Karpas-422 (cell line): Measurements from ENCODE around the gene MEX3C. TPM values are rescaled to one million over a fixed set of nuclear protein-coding genes. Genes with fewer than 3 reads are reported as not detected.

ENCODE experiments used
- DNase-seq: peaks from one replicate; pipeline ENCODE4 v3.0.0-alpha.2; 2015
- H2AFZ ChIP-seq: fragments of 200-600 bp; sonication (generic); 2 replicates; pipeline ENCODE4 v1.6.1; 2014; ENCODE audit warnings: antibody characterized with exemption, low read length, mixed read lengths
- H3K27ac ChIP-seq: fragments of 200-600 bp; sonication (generic); 2 replicates; pipeline ENCODE4 v1.5.1; 2014; ENCODE audit warnings: mild to moderate bottlenecking, low read length, moderate library complexity
- H3K27me3 ChIP-seq: fragments of 200-600 bp; sonication (generic); 2 replicates; pipeline ENCODE4 v1.6.1; 2014; ENCODE audit warnings: low read length, mixed read lengths
- H3K36me3 ChIP-seq: fragments of 200-600 bp; sonication (generic); 2 replicates; pipeline ENCODE4 v1.6.1; 2014; ENCODE audit warnings: low read length, mixed read lengths; ENCODE audit not compliant: insufficient read depth
- H3K4me1 ChIP-seq: fragments of 200-600 bp; sonication (generic); 2 replicates; pipeline ENCODE4 v1.6.1; 2014; ENCODE audit warnings: mild to moderate bottlenecking, low read length, mixed read lengths
- H3K4me2 ChIP-seq: fragments of 200-600 bp; sonication (generic); 2 replicates; pipeline ENCODE4 v1.6.1; 2014; ENCODE audit warnings: low read length, low read depth, mild to moderate bottlenecking; ENCODE audit not compliant: poor library complexity, severe bottlenecking
- H3K4me3 ChIP-seq: fragments of 200-600 bp; sonication (generic); 2 replicates; pipeline ENCODE4 v1.5.1; 2014; ENCODE audit warnings: mild to moderate bottlenecking, antibody characterized with exemption, low read length, mixed read lengths
- H3K79me2 ChIP-seq: fragments of 200-600 bp; sonication (generic); 2 replicates; pipeline ENCODE4 v1.6.1; 2014; ENCODE audit warnings: mild to moderate bottlenecking, low read length, mixed read lengths
- H3K9ac ChIP-seq: fragments of 200-600 bp; sonication (generic); 2 replicates; pipeline ENCODE4 v1.6.0; 2014; ENCODE audit warnings: low read length
- H3K9me2 ChIP-seq: fragments of 200-600 bp; sonication (generic), shearing (Covaris generic); replicated peaks from 2 replicates; pipeline ENCODE4 v1.6.0; 2014; ENCODE audit warnings: mild to moderate bottlenecking, low read length, moderate library complexity; ENCODE audit not compliant: insufficient read depth
- H3K9me3 ChIP-seq: fragments of 300-700, 200-600 bp; sonication (generic); 2 replicates; pipeline ENCODE4 v1.6.1; 2014; ENCODE audit warnings: low read length, mixed read lengths
- H4K20me1 ChIP-seq: fragments of 200-600 bp; sonication (generic); 2 replicates; pipeline ENCODE4 v1.6.1; 2014; ENCODE audit warnings: mild to moderate bottlenecking, antibody characterized with exemption, low read length, low read depth; ENCODE audit not compliant: insufficient read depth
- total RNA-seq: library from RNA; depleted of rRNA; stranded (reverse); fragments of >200 nt; shearing (Covaris generic); gene quantifications from 2 replicates; pipeline ENCODE4 v1.2.3, GENCODE V29; 2014; ENCODE audit warnings: low replicate concordance

MEX3C gene
- total RNA-seq, 1 experiment from 2014 or later, result 43.7 TPM

GRCh38 chr18:51195086-51195450 lies 2.4 kb downstream of the MEX3C start:
- Histone ChIP-seq H3K4me3 (peak overlapping the region; percentile 90), H3K9ac (peak overlapping the region; percentile 91), H3K4me1 (peaks cover 61% of the 10 kb centered on the region), H3K4me2 (peak overlapping the region; percentile 57), H3K9me3 (no peaks in the 10 kb centered on the region), H4K20me1 (peaks cover 16% of the 10 kb centered on the region), H3K27ac (no peak overlapping the region; the same call in 1 of the 2 replicates), H3K36me3 (no peaks in the 10 kb centered on the region), H3K9me2 (no peaks in the 10 kb centered on the region), H3K79me2 (peaks cover 67% of the 10 kb centered on the region), H3K27me3 (no peaks in the 10 kb centered on the region; the same call in 1 of the 2 replicates), H2AFZ (no peak overlapping the region)
- DNase-seq, result no peak

GRCh38 chr18:51194604-51195003 lies 2.9 kb downstream of the MEX3C start:
- Histone ChIP-seq H3K9me2 (no peaks in the 10 kb centered on the region), H3K27me3 (no peaks in the 10 kb centered on the region), H3K79me2 (peaks cover 70% of the 10 kb centered on the region), H3K36me3 (no peaks in the 10 kb centered on the region), H3K4me1 (peaks cover 64% of the 10 kb centered on the region), H4K20me1 (peaks cover 16% of the 10 kb centered on the region), H3K9ac (peak overlapping the region; percentile 91), H3K9me3 (no peaks in the 10 kb centered on the region), H3K4me2 (peak overlapping the region; percentile 57), H3K4me3 (peak overlapping the region; percentile 90), H2AFZ (no peak overlapping the region), H3K27ac (no peak overlapping the region)
- DNase-seq, result peak; percentile 39

GRCh38 chr18:51193621-51194287 lies 3.7 kb downstream of the MEX3C start:
- no peaks in the 10 kb centered on the region for H3K27me3 ChIP-seq
- H2AFZ ChIP-seq, result no peak overlapping the region
- peaks cover 16% of the 10 kb centered on the region for H4K20me1 ChIP-seq
- no peaks in the 10 kb centered on the region for H3K9me2 ChIP-seq
- no peaks in the 10 kb centered on the region for H3K9me3 ChIP-seq
- no peaks in the 10 kb centered on the region for H3K36me3 ChIP-seq
- H3K79me2 ChIP-seq, result peaks cover 78% of the 10 kb centered on the region
- DNase-seq, result no peak
- H3K4me1 ChIP-seq, result peaks cover 64% of the 10 kb centered on the region
- peak overlapping the region; percentile 57 for H3K4me2 ChIP-seq
- no peak overlapping the region for H3K9ac ChIP-seq
- no peak overlapping the region for H3K27ac ChIP-seq
- no peak overlapping the region for H3K4me3 ChIP-seq

- Histone ChIP-seq H3K27ac (no peak overlapping the region), H3K9me2 (no peaks in the 10 kb centered on the region), H3K79me2 (peaks cover 89% of the 10 kb centered on the region), H3K4me3 (no peak overlapping the region), H3K9ac (peak overlapping the region; percentile 28; the same call in 1 of the 2 replicates), H3K27me3 (no peaks in the 10 kb centered on the region), H3K36me3 (no peaks in the 10 kb centered on the region), H3K4me1 (peaks cover 58% of the 10 kb centered on the region), H3K9me3 (no peaks in the 10 kb centered on the region), H2AFZ (no peak overlapping the region), H4K20me1 (peaks cover 16% of the 10 kb centered on the region), H3K4me2 (peak overlapping the region; percentile 50)
- no peak for DNase-seq
Observed at GRCh38 chr18:51192696-51193095, 4.8 kb downstream of the MEX3C start.

GRCh38 chr18:51192026-51192425 lies 5.5 kb downstream of the MEX3C start:
- H3K36me3 ChIP-seq, result no peaks in the 10 kb centered on the region
- H3K9me2 ChIP-seq, result no peaks in the 10 kb centered on the region
- no peak overlapping the region for H2AFZ ChIP-seq
- H3K27ac ChIP-seq, result 0 out of 2 replicates have a peak overlapping the region, but pooled peaks have one; percentile 7
- peaks cover 58% of the 10 kb centered on the region for H3K4me1 ChIP-seq
- H3K4me2 ChIP-seq, result peak overlapping the region; percentile 50
- H4K20me1 ChIP-seq, result peaks cover 16% of the 10 kb centered on the region
- H3K4me3 ChIP-seq, result no peak overlapping the region
- peaks cover 96% of the 10 kb centered on the region for H3K79me2 ChIP-seq
- no peak for DNase-seq
- H3K9me3 ChIP-seq, result no peaks in the 10 kb centered on the region
- no peak overlapping the region for H3K9ac ChIP-seq
- no peaks in the 10 kb centered on the region for H3K27me3 ChIP-seq

GRCh38 chr18:51191128-51191717 lies 6.3 kb downstream of the MEX3C start:
- Histone ChIP-seq H3K36me3 (no peaks in the 10 kb centered on the region), H3K9me3 (no peaks in the 10 kb centered on the region), H3K4me1 (peaks cover 58% of the 10 kb centered on the region), H3K27ac (peak overlapping the region; percentile 7; the same call in 1 of the 2 replicates), H3K79me2 (peaks cover 98% of the 10 kb centered on the region), H3K9ac (no peak overlapping the region), H2AFZ (no peak overlapping the region), H3K4me2 (peak overlapping the region; percentile 50), H4K20me1 (peaks cover 24% of the 10 kb centered on the region), H3K27me3 (no peaks in the 10 kb centered on the region), H3K9me2 (no peaks in the 10 kb centered on the region), H3K4me3 (no peak overlapping the region)
- DNase-seq, result peak; percentile 52

GRCh38 chr18:51190000-51190399 lies 7.5 kb downstream of the MEX3C start:
- Histone ChIP-seq H2AFZ (no peak overlapping the region), H4K20me1 (peaks cover 23% of the 10 kb centered on the region), H3K9ac (no peak overlapping the region), H3K27me3 (no peaks in the 10 kb centered on the region), H3K9me3 (no peaks in the 10 kb centered on the region), H3K4me2 (no peak overlapping the region), H3K4me1 (peaks cover 52% of the 10 kb centered on the region), H3K36me3 (no peaks in the 10 kb centered on the region), H3K9me2 (no peaks in the 10 kb centered on the region), H3K79me2 (peaks cover 96% of the 10 kb centered on the region), H3K27ac (no peak overlapping the region), H3K4me3 (no peak overlapping the region)
- no peak for DNase-seq

GRCh38 chr18:51188024-51188701 lies 9.3 kb downstream of the MEX3C start:
- Histone ChIP-seq H3K36me3 (no peaks in the 10 kb centered on the region), H3K9me2 (no peaks in the 10 kb centered on the region), H3K4me2 (no peak overlapping the region), H3K4me1 (peaks cover 33% of the 10 kb centered on the region), H3K79me2 (peaks cover 96% of the 10 kb centered on the region), H4K20me1 (peaks cover 12% of the 10 kb centered on the region; the same call in 1 of the 2 replicates), H3K9ac (no peak overlapping the region), H3K27me3 (no peaks in the 10 kb centered on the region), H3K4me3 (no peak overlapping the region), H3K27ac (no peak overlapping the region), H2AFZ (no peak overlapping the region), H3K9me3 (no peaks in the 10 kb centered on the region)
- no peak for DNase-seq
